Testis (tissue), 3 donors: ENCODE data around the gene PPP2R3C. TPM values are rescaled to one million over a fixed set of nuclear protein-coding genes. Genes with fewer than 3 reads are reported as not detected.

Source experiments
- DNase-seq: peaks from one replicate; pipeline ENCODE4 v3.0.0-alpha.2; 2019
- H3K27ac ChIP-seq, 2 donors: fragments of 200-600 bp; sonication (generic); one replicate each; pipeline ENCODE4 v1.5.1; 2019
- H3K27me3 ChIP-seq: fragments of 200-600 bp; sonication (generic); one replicate; pipeline ENCODE4 v1.5.1; 2019
- H3K36me3 ChIP-seq: fragments of 200-600 bp; sonication (generic); one replicate; pipeline ENCODE4 v1.5.1; 2017; ENCODE audit warnings: low read depth; ENCODE audit errors: missing control alignments
- H3K4me1 ChIP-seq: fragments of 200-600 bp; sonication (generic); one replicate; pipeline ENCODE4 v1.5.1; 2019
- H3K4me3 ChIP-seq, 2 donors: fragments of 200-600 bp; sonication (generic); one replicate each; pipeline ENCODE4 v1.5.1; 2017 to 2019
- H3K9me3 ChIP-seq: fragments of 200-600 bp; sonication (generic); one replicate; pipeline ENCODE4 v1.5.1; 2017
- CTCF ChIP-seq, 3 experiments: fragments of 450-650 bp in 2 of 3; fragments of 200-600 bp in 1 of 3; sonication (generic) in 1 of 3; IDR thresholded peaks; one replicate each; pipeline ENCODE4 v1.5.1; 2016 to 2019; ENCODE audit warnings: antibody characterized with exemption in 3 of 3, mild to moderate bottlenecking in 2 of 3, moderate library complexity in 1 of 3
- POLR2A ChIP-seq: fragments of 450-650 bp; IDR thresholded peaks from one replicate; pipeline ENCODE4 v1.6.1; 2017; ENCODE audit warnings: antibody characterized with exemption, mild to moderate bottlenecking, moderate library complexity
- WGBS, 2 donors: methylation state at CpG; one replicate each; pipeline ENCODE4 v1.1.5; 2018; 5-methylcytosine and 5-hydroxymethylcytosine counted together
- intact Hi-C: fragments of 100-400 bp; cut with DNase I; formaldehyde crosslinking; loops from one replicate; pipeline ENCODE4 v1.15.1; 2023; ENCODE audit warnings: low total_unique reads
- polyA plus RNA-seq: library from polyadenylated mRNA; stranded (reverse); fragments of 350-450 nt; fragmentation: Illumina TruSeq; extraction: RNeasy Lipid Tissue Mini Kit (QIAGEN cat#74804); gene quantifications from one replicate; pipeline ENCODE4 v1.2.3, GENCODE V29; 2014; ENCODE audit warnings: low read depth, low replicate concordance; ENCODE audit not compliant: insufficient read depth
- total RNA-seq, 2 donors: library from RNA; depleted of rRNA; stranded (reverse); fragments of >200 nt; gene quantifications; one replicate each; pipeline ENCODE4 v1.2.3, GENCODE V29; 2016

The PPP2R3C gene
- total and polyA plus RNA-seq, 3 donors from 2014 or later: 30.6 to 92.3 (median 37.5) TPM

- 72 to 75% methylated on average over 2 of the region's 2 CpGs for WGBS, 2 donors
- Histone ChIP-seq H3K27me3 (no peaks in the 10 kb centered on the region), H3K4me3 (no peak overlapping the region), H3K4me1 (no peaks in the 10 kb centered on the region), H3K36me3 (no peaks in the 10 kb centered on the region), H3K9me3 (no peaks in the 10 kb centered on the region), H3K27ac (no peak overlapping the region)
- no peak for DNase-seq
- no peak for TF ChIP-seq POLR2A
- TF ChIP-seq CTCF (IDR thresholded peaks at IDR 0.05): no peak
- intact Hi-C loops: no loop called here
These were observed 36.3 kb downstream of the PPP2R3C start for GRCh38 chr14:35085441-35085840.

- no peak for TF ChIP-seq POLR2A
- TF ChIP-seq CTCF (IDR thresholded peaks at IDR 0.05): no peak
- no peaks in the 10 kb centered on the region for H3K36me3 ChIP-seq
These were observed 38.1 kb downstream of the PPP2R3C start for GRCh38 chr14:35083530-35084150.

GRCh38 chr14:35079742-35080141, 42.0 kb downstream of the PPP2R3C start:
- no peak for TF ChIP-seq POLR2A
- Histone ChIP-seq H3K27ac (no peak overlapping the region), H3K4me3 (no peak overlapping the region), H3K9me3 (no peaks in the 10 kb centered on the region), H3K4me1 (no peaks in the 10 kb centered on the region), H3K27me3 (no peaks in the 10 kb centered on the region), H3K36me3 (no peaks in the 10 kb centered on the region)
- no peak for DNase-seq
- 79 to 80% methylated on average over 1 of the region's 1 CpG for WGBS, 2 donors
- intact Hi-C loops: no loop called here

More at GRCh38 chr14:35083530-35084150, 38.1 kb downstream of the PPP2R3C start:
- intact Hi-C loops: no loop called here
- Histone ChIP-seq H3K4me3 (no peak overlapping the region), H3K27me3 (no peaks in the 10 kb centered on the region), H3K4me1 (no peaks in the 10 kb centered on the region), H3K27ac (no peak overlapping the region), H3K9me3 (no peaks in the 10 kb centered on the region)
- 93 to 96% methylated on average over 8 of the region's 8 CpGs for WGBS, 2 donors
- no peak for DNase-seq

- H3K36me3 ChIP-seq: no peaks in the 10 kb centered on the region
- no peak overlapping the region for H3K4me3 ChIP-seq
- no peaks in the 10 kb centered on the region for H3K4me1 ChIP-seq
- no peak overlapping the region for H3K27ac ChIP-seq
- H3K27me3 ChIP-seq: no peaks in the 10 kb centered on the region
- DNase-seq: no peak
- 94 to 95% methylated on average over 2 of the region's 2 CpGs for WGBS, 2 donors
- no peaks in the 10 kb centered on the region for H3K9me3 ChIP-seq
- intact Hi-C loops: no loop called here
- TF ChIP-seq CTCF (IDR thresholded peaks at IDR 0.05): no peak
- no peak for TF ChIP-seq POLR2A
These were observed 43.7 kb downstream of the PPP2R3C start for GRCh38 chr14:35078082-35078481.

- no peaks in the 10 kb centered on the region for H3K9me3 ChIP-seq
- WGBS, 2 donors: 74 to 82% methylated on average over 1 of the region's 1 CpG
- no peak for TF ChIP-seq CTCF (IDR thresholded peaks at IDR 0.05)
- no peak for TF ChIP-seq POLR2A
- intact Hi-C loops: no loop called here
- H3K27ac ChIP-seq: no peak overlapping the region
- H3K27me3 ChIP-seq: no peaks in the 10 kb centered on the region
- no peak overlapping the region for H3K4me3 ChIP-seq
- no peak for DNase-seq
- no peaks in the 10 kb centered on the region for H3K36me3 ChIP-seq
- H3K4me1 ChIP-seq: no peaks in the 10 kb centered on the region
These were observed 48.3 kb downstream of the PPP2R3C start for GRCh38 chr14:35073486-35073885.
